NCI-H2227 (cell line): ENCODE data around the gene RPTOR.

Source experiments
- DNase-seq: peaks from one replicate; lab custom pipeline; 2025; ENCODE audit not compliant: unreplicated experiment; lab: John Stamatoyannopoulos, UW

Gene RPTOR

GRCh38 chr17:80779336-80779735 is 234.7 kb downstream of the RPTOR start:
- DNase-seq: no peak

DNA sequence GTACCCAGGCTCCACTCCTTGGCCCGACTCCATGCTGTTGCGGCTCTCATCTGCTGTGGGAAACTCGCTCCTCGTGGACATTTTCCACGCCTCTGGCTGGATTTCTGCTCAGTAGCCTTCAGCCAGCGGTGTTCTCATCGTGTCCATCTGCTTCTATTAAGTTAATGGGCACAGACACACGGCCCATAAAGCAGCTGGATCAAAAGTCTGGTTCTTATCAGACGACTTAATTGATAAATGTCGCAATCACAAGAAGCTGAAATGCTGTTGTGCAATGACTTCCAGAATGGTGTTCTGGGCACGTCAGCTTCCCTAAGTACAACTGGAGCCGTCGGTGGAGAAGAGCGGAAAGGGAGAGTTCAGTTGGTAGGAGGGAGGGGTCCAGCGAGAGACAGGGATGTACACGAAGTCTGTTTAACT is 235.3 kb downstream of the RPTOR start:
- no peak for DNase-seq

- no peak for DNase-seq
Observed at GRCh38 chr17:80780381-80781198, 236.0 kb downstream of the RPTOR start.

DNA sequence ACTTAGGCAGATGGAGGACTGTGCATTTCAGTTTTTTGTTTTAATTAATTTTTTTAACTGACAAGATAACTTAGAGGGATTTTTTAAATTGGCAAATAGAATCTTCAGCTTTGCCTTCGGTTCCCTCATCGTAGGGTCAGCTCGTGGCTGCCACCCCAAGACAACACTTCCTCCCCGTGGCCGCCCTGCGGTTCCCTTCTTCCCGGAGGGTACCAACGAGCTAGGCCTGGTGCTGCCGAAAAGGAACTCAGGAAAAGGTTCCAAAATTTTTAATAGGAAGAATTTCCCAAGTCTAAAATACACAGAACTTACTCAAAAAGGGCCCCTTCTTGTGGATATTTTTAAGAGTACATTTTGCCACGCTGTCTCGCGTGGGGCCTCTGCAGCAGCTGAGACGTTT is 236.6 kb downstream of the RPTOR start:
- no peak for DNase-seq

- DNase-seq: no peak
Observed at GRCh38 chr17:80781807-80782277, 237.2 kb downstream of the RPTOR start.

GRCh38 chr17:80782536-80783427 is 238.1 kb downstream of the RPTOR start:
- DNase-seq: no peak

DNA sequence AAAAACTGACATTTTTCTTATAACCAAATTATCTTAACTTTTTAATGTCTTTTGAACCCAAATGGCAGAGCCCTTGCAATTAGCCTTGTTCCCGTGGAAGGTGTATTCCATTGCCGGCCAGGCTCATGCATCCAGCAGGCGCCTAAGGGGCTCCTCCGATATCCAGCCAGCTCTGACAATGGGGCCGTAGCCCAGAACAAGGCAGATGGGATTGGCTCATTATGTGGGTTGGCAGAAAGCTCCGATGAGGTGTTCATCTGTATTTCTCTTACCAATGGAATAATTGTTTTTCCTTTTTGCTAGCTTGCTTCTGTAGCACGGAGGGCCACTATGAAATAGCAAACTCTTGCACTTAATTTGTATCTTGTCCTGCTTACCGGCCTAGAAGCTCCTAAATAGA is 238.8 kb downstream of the RPTOR start:
- DNase-seq: no peak

DNA sequence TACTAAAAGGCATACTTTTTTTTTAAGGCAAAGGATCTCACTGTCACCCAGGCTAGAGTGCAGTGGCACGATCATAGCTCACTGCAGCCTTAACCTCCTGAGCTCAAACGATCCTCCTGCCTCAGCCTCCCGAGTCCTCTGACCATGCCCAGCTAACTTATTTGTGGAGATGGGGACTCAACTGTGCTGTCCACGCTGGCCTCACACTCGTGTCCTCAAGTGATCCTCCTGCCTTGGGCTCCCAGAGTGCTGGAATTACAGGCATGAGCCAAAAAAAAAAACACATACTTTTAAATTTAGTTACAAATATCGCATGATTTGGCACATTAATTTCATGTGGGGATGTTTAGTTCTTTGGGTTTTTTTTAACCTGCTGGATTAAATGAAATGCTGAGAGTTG is 239.3 kb downstream of the RPTOR start:
- DNase-seq: no peak

- DNase-seq: peak; percentile 18
Observed at GRCh38 chr17:80785477-80786178, 241.0 kb downstream of the RPTOR start.

DNA sequence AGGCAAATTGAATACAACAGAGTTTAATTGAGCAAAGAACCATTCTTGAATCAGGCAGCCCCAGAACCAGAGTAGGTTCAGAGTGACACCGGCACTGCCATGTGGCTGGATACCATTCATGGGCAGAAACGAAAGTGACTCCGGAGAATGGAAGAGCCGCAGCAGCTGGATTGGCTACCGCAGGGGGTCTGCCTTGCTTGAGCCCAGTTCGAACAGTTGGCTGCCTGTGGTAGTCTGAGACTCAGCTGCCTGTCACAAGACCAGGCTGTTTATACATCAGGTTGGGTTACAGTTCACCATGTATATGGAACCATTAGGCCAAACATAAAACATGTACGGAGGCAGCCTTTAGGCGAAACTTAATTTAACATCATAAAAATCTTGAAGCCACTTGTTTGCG is 241.8 kb downstream of the RPTOR start:
- peak; percentile 48 for DNase-seq

DNA sequence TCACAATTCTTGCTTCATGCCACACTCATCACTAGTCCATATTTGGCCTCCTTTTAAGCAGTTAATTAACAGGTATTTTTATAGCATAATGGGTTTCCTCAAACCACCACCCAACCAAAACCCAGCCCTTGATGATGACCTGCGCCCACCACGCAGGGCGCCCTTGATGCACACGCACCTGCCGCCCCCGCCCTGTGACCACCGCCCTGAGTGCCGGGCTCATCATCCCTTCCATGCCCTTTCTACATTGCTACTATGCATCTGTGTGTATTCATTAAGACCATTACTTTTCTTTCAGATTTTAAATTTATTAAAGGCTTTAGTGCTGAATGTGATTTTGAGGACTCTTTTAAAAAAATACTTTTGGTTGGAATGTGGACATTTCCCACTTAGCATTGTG is 242.2 kb downstream of the RPTOR start:
- no peak for DNase-seq

DNA sequence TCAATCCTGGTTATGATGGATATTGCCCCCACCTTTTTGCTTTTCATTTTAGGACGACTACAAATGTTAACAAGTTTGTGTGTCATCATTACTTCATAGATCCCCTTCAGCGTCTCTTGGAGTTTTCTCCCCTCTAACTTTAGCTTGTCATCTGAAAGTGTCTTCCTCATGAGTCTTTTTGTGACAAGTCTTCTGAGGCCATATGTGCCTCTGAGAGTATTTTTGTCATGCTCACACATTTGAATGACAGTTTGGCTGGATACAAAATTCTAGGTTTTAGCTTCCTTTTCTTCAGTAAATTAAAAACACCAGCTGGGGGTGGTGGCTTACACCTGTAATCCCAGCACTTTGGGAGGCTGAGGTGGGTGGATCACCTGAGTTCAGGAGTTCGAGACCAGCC is 243.2 kb downstream of the RPTOR start:
- DNase-seq: no peak

DNA sequence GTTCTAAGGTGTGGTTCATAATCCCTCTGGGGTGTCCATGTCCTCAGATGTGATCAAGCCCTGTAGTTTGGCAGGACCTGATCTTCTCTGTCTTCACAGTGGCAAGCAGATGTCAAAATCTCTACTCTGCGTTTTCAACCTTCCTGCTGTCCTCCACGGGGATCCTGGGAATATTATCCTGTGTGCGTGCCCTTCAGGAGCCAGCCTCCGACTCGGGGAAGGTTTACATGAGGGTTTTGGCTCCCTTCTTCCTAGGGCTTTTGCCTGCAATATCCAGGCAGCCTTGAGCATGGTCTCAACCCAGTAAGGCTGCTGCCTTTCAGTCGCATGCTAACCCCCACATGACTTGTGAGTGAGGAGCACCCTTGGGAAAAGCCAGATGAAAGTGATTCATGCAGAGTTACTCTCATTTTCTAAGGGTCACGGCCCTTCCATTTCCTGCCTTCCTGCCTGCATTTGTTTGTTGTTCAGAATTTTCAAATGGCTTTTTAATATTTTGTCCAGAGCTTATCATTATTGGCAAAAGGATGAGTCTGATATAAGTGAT is 244.8 kb downstream of the RPTOR start:
- no peak for DNase-seq

DNA sequence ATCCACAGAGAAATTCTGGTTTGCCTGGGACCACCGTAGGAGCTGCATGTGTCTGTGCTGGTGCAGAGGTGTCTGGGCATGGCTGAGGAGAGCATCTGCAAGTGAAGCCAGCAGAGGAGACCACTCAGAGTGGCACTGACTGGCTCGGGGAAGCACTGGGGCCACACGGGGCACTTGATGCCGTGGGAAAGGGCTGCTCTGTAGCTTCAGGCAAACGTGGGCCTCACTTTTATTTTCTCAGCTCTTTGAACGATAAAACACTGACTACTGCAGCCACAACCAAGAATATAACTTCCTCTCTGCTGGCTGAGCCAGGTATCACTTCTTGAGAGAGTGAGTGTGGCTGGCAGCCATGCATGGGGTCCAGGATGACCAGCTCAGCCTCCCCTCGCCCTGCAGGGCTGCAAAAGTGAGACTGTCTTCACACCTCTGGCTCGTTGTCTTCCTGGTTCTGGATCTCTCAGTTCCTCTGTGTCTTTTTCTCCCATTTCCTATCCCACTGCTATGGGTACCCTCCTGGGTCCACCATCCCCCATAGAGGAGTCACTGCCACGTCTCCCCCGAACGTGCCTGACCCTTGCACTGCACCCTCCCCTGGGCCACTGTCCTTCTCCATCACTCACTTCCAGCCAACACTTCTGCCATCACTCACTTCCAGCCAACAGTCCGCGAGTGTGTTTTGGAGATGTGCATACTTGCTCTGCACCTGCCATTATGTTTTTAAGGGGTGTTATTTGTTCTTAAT is 245.6 kb downstream of the RPTOR start:
- no peak for DNase-seq

DNA sequence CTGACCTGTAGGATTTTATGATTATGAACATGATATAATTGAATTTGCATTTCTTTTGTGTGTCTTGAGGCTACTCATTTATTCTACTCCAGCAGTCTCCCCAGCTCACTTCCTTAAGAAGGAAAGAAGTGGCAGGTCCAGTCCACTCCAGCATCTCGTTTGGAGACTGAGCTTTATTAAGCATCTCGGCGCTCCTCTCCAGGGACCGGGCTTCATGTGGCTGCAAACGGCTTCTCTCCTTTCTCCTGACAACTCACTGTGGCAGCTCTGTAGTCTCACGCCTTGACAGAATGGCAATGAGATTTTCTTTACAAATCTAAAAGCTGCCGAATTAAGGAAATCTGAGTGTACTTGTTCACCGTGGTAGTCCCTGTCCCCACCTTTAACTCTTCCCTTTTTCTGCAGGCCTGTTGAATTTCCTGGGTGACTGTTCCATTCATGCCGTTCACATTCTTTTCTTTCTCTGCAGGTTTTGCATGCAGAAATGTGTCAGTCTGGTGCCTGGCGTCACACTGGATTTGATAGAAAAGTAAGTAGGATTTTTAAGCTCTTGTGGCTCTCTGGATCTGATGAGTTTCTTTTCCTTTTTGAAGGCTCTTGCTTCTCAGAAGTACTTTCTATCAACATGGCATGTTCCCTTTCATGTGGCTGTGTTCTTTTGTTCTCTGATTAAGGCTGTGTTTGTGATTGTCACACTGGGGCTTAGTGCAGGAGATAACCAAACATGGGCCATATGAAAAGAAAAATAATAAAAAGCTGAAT is 246.5 kb downstream of the RPTOR start:
- DNase-seq: no peak

DNA sequence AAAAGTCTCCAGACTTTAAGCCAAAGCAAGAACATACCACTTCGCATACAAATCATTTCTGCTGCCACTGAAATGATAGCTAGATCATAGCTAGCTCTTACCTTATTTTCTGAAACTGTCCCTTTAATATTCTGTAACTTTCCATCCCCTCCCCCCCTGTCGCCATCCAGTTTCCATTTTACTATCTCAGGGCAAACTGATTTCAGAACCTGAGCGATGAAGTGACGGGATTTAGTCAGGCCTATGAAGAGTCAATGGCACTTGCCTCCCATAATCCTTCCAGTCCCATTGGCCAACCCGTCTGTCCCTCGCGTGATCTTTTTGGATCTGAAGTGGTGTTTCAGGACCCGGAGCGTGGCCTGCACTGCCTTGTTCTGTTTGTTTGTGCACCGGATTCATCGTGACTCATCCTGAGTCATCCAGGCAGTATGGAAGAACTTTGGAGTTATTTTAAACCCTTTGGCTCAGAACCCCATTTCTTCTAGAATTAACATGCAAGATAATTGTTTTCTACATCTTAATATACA is 247.2 kb downstream of the RPTOR start:
- no peak for DNase-seq

- no peak for DNase-seq
Observed at GRCh38 chr17:80792373-80792781, 247.7 kb downstream of the RPTOR start.

GRCh38 chr17:80793421-80793820 is 248.8 kb downstream of the RPTOR start:
- no peak for DNase-seq

DNA sequence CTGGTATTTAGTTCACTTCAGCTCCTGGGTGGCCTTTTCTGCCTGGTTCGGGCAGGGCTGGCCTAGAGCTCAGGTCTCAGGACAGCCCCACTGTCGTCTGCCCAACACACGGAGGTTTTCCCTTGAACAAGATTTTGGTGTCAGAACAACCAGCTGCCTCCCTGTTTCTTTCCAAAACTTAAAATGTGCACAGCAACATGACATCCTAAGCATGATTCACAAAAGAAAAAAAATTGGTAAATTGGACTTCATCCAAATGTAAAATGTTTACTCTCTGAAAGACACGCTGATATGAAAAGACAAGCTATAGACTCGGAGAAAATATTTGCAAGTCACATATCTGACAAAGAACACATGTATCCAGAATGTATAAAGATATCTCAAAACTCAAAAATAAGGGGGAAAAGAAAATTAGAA is 249.2 kb downstream of the RPTOR start:
- DNase-seq: no peak
